Measurements from ENCODE around the gene ST8SIA4. TPM values are rescaled to one million over a fixed set of nuclear protein-coding genes. Genes with fewer than 3 reads are reported as not detected.

The ST8SIA4 gene
- total and polyA plus RNA-seq, 10 of the 15 experiments (the other 5 are each of a cell fraction or from before 2014, with no cell fraction given) = 4.4 to 30.9 (median 19.5) TPM

GRCh38 chr5:100846772-100847171, 56.3 kb downstream of the ST8SIA4 start:
- H3K4me1 ChIP-seq (ENCODE audit: control insufficient read depth, insufficient read depth, low read length) = peaks cover 13% of the 10 kb centered on the region
- 65% methylated on average over 4 of the region's 4 CpGs for WGBS (ENCODE audit: insufficient coverage, insufficient replicate concordance, low lambda C conversion rate, missing lambda C conversion rate)
- ChIA-PET CTCF (interaction anchor here (0.6 to 1.8 kb wide), 3 partner anchors 13 to 1278 kb away, joined by 3 to 4 read pairs (median 3); no protein-coding TSS in a partner anchor), RAD21 (ENCODE audit: unreplicated experiment) (interaction anchor here (0.9 kb wide), 1 partner anchor 50 kb away, joined by 3 read pairs; no protein-coding TSS in a partner anchor), POLR2A (interaction anchor here (1.2 to 1.7 kb wide), 2 partner anchors 10 to 56 kb away, joined by 4 read pairs; no protein-coding TSS in a partner anchor), SMC1A (ENCODE audit: uncharacterized antibody, unreplicated experiment) (interaction anchor here (1.2 to 1.9 kb wide), 6 partner anchors 13 to 58 kb away, joined by 3 to 6 read pairs (median 4); no protein-coding TSS in a partner anchor)
- TF ChIP-seq NFYB (IDR thresholded peaks at IDR 0.05; ENCODE audit: insufficient read depth, low read depth, low read length) (no peak), ESRRA (IDR thresholded peaks at IDR 0.05; ENCODE audit: low read length) (no peak)
- H3K79me2 ChIP-seq (ENCODE audit: control insufficient read depth, insufficient read depth, low read length) = peaks cover 21% of the 10 kb centered on the region
- in situ Hi-C loops (cut with MboI) (no loop called here), intact Hi-C loops (cut with micrococcal nuclease; ENCODE audit: unreplicated experiment) (no loop called here)
- DNase-seq (ENCODE audit: low read depth, low spot score) (no peak), FAIRE-seq (no peak), ATAC-seq (no peak)
- H3K9me3 ChIP-seq (replicated peaks; ENCODE audit: control insufficient read depth, insufficient read depth, low read length) = peaks cover 25% of the 10 kb centered on the region
- H3K4me2 ChIP-seq (ENCODE audit: control insufficient read depth, insufficient read depth) = no peak overlapping the region
- no TSS peak for BruUV-seq (replicated peaks)
- no peak overlapping the region for H2AFZ ChIP-seq (ENCODE audit: control insufficient read depth, low read depth, low read length)
- no peak overlapping the region for H3K9ac ChIP-seq (ENCODE audit: control insufficient read depth, insufficient read depth, low read length)
- H3K27ac ChIP-seq (ENCODE audit: control insufficient read depth, insufficient read depth) = no peak overlapping the region
- no peaks in the 10 kb centered on the region for H4K20me1 ChIP-seq (ENCODE audit: control insufficient read depth, insufficient read depth)
- no peak overlapping the region for H3K4me3 ChIP-seq
- H3K36me3 ChIP-seq (ENCODE audit: control insufficient read depth in 2 of 2, insufficient read depth in 2 of 2, low read length in 1 of 2) = peaks cover 0 to 11% of the 10 kb centered on the region in 2 experiments; a peak in 3 of 4 replicates
- no peaks in the 10 kb centered on the region for H3K27me3 ChIP-seq (replicated peaks in 1 of 2; ENCODE audit: control insufficient read depth in 2 of 2, insufficient read depth in 2 of 2, low read length in 1 of 2)

DNA sequence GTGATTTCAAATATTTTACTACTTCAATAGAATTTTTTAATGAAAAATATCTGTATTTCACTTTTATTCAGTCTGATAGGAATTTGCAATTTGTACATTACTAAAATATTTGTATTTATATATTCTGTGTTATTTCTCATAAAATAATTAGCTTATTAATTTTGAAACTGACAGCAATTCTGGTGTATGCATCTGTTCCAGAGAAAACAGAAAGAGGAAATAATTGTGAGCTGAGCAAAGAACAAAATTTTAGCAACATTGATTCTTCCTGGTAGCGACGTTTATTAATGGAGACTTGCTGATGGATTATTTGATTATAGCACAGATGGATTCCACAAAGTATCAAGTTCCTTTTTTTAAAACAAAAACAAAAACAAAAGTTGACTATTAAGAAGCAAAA, 61.0 kb downstream of the ST8SIA4 start:
- Histone ChIP-seq H3K9ac (ENCODE audit: control insufficient read depth, insufficient read depth, low read length) (peak overlapping the region; percentile 28), H3K27me3 (replicated peaks in 1 of 2; ENCODE audit: control insufficient read depth in 2 of 2, insufficient read depth in 2 of 2, low read length in 1 of 2) (no peaks in the 10 kb centered on the region), H3K36me3 (ENCODE audit: control insufficient read depth in 2 of 2, insufficient read depth in 2 of 2, low read length in 1 of 2) (peaks cover 0 to 3% of the 10 kb centered on the region in 2 experiments; a peak in 2 of 4 replicates), H3K4me3 (no peak overlapping the region), H3K79me2 (ENCODE audit: control insufficient read depth, insufficient read depth, low read length) (peaks cover 25% of the 10 kb centered on the region), H3K27ac (ENCODE audit: control insufficient read depth, insufficient read depth) (peak overlapping the region; percentile 85), H2AFZ (ENCODE audit: control insufficient read depth, low read depth, low read length) (no peak overlapping the region), H3K4me1 (ENCODE audit: control insufficient read depth, insufficient read depth, low read length) (peaks cover 28% of the 10 kb centered on the region), H3K4me2 (ENCODE audit: control insufficient read depth, insufficient read depth) (peak overlapping the region; percentile 93), H3K9me3 (replicated peaks; ENCODE audit: control insufficient read depth, insufficient read depth, low read length) (peaks cover 17% of the 10 kb centered on the region; the same call in 2 of the 3 replicates), H4K20me1 (ENCODE audit: control insufficient read depth, insufficient read depth) (no peaks in the 10 kb centered on the region)
- FAIRE-seq (no peak), DNase-seq (ENCODE audit: low read depth, low spot score) (no peak), ATAC-seq (no peak)
- in situ Hi-C loops (cut with MboI) = no loop called here
- SMC1A ChIA-PET (ENCODE audit: uncharacterized antibody, unreplicated experiment) = interaction anchor here (0.5 to 13.2 kb wide), 22 partner anchors 9 to 1096 kb away, joined by 3 to 303 read pairs (median 13); partner anchors contain the start of gene ST8SIA4
- POLR2A ChIA-PET = interaction anchor here (0.7 to 8.5 kb wide), 12 partner anchors 9 to 64 kb away, joined by 3 to 96 read pairs (median 6); partner anchors contain the start of gene ST8SIA4
- no TSS peak for BruUV-seq (replicated peaks)
- TF ChIP-seq ZBTB33 (IDR thresholded peaks at IDR 0.05) (no peak), NR2C2 (IDR thresholded peaks at IDR 0.05; ENCODE audit: borderline replicate concordance, control insufficient read depth, insufficient read length, low read depth) (no peak), NFIC (IDR thresholded peaks at IDR 0.05; ENCODE audit: low read depth, low read length) (0 out of 2 replicates have a peak, but pooled peaks have one; percentile 2)
- 79% methylated on average over 2 of the region's 2 CpGs for WGBS (ENCODE audit: insufficient coverage, insufficient replicate concordance, low lambda C conversion rate, missing lambda C conversion rate)
- intact Hi-C loops (cut with micrococcal nuclease; ENCODE audit: unreplicated experiment) = loop anchor here (5.0 kb wide), 1 partner anchor 65 kb away; no protein-coding TSS in a partner anchor
- RAD21 ChIA-PET (ENCODE audit: unreplicated experiment) = interaction anchor here (0.7 to 9.7 kb wide), 15 partner anchors 9 to 168 kb away, joined by 3 to 289 read pairs (median 10); partner anchors contain the start of gene ST8SIA4
- CTCF ChIA-PET = interaction anchor here (0.8 to 7.5 kb wide), 12 partner anchors 10 to 203 kb away, joined by 3 to 43 read pairs (median 7); partner anchors contain the start of gene ST8SIA4

All from GM12878 (cell line).